ENCODE results near the gene DNAH14.
"Not testable (repeated sequence)": the region's sequence is repeated elsewhere in the genome, so short reads cannot be mapped to it uniquely, and the experiment has no call there.

DNA sequence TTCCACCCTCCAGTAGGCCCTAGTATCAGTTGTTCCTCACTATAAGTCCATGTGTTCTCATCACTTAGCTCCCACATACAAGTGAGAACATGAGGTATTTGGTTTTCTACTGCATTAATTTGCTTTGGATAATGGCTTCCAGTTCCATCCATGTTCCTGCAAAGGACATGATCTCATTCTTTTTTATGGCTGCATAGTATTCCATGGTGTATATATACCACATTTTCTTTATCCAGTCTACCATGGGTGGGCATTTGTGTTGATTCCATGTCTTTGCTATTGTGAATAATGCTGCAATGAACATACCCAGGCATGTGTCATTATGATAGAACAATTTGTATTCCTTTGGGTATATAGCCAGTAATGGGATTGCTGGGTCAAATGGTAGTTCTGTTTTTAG is 218.3 kb downstream of the DNAH14 start:
- TF ChIP-seq POLR2A, CTCF (IDR thresholded peaks at IDR 0.05): not testable (repeated sequence)
